Epithelial cell of esophagus (primary cell): Measurements from ENCODE around the gene COL18A1.
"Not testable (repeated sequence)": the region's sequence is repeated elsewhere in the genome, so short reads cannot be mapped to it uniquely, and the experiment has no call there.

Source experiments
- DNase-seq: peaks from one replicate; pipeline ENCODE4 v3.0.0; 2010; ENCODE audit warnings: low read depth
- H3K4me3 ChIP-seq: 2 replicates; pipeline ENCODE4 v1.5.1; 2011; ENCODE audit warnings: mild to moderate bottlenecking, low read length, control low read depth
- TF ChIP-seq, protein P1 (sequence below): IDR thresholded peaks from 2 replicates; pipeline ENCODE4 v1.5.1; 2011; ENCODE audit warnings: low read depth, mild to moderate bottlenecking, low read length, control low read depth, inconsistent platforms; ENCODE audit not compliant: insufficient read depth; ENCODE audit errors: missing control alignments

Gene COL18A1

DNA sequence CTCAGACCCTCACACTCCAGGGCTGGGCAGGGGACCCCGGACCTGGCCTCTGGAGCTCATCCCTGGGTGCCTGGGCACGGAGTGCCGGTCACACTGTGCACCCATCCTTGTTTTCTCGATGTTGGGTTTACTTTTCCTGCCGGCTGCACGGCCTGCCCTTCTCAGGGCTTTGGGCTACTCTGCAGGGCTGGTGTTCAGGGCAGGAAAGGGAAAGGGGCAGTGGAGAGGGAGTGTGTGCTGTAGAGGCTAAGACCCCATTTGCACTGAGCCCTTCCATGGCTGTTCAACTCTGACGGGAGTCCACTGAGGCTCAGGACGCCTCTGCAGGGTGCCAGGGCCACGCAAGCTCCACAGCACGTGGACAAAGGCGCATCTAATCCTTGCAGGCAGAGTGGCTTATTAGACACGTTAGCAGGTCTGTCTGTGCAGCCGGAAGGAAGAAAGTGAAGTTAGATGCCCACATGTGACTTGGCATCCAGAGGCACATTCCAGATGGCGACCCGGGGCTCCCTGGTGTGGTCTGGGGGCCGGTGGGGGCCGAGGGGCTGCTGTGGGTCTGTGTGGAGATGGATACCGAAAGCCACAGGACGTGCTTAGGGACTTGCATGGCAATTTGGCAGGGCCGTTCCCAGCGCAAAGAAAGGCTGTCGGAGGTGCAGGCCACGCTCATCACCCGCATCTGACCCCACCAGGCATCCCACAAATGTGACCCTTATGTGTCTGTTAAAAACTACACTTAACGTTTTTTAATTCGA, 33.6 kb downstream of the COL18A1 start:
- no peak overlapping the region for H3K4me3 ChIP-seq
- TF ChIP-seq, protein P1, sequence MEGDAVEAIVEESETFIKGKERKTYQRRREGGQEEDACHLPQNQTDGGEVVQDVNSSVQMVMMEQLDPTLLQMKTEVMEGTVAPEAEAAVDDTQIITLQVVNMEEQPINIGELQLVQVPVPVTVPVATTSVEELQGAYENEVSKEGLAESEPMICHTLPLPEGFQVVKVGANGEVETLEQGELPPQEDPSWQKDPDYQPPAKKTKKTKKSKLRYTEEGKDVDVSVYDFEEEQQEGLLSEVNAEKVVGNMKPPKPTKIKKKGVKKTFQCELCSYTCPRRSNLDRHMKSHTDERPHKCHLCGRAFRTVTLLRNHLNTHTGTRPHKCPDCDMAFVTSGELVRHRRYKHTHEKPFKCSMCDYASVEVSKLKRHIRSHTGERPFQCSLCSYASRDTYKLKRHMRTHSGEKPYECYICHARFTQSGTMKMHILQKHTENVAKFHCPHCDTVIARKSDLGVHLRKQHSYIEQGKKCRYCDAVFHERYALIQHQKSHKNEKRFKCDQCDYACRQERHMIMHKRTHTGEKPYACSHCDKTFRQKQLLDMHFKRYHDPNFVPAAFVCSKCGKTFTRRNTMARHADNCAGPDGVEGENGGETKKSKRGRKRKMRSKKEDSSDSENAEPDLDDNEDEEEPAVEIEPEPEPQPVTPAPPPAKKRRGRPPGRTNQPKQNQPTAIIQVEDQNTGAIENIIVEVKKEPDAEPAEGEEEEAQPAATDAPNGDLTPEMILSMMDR, result no peak
- no peak for DNase-seq

DNA sequence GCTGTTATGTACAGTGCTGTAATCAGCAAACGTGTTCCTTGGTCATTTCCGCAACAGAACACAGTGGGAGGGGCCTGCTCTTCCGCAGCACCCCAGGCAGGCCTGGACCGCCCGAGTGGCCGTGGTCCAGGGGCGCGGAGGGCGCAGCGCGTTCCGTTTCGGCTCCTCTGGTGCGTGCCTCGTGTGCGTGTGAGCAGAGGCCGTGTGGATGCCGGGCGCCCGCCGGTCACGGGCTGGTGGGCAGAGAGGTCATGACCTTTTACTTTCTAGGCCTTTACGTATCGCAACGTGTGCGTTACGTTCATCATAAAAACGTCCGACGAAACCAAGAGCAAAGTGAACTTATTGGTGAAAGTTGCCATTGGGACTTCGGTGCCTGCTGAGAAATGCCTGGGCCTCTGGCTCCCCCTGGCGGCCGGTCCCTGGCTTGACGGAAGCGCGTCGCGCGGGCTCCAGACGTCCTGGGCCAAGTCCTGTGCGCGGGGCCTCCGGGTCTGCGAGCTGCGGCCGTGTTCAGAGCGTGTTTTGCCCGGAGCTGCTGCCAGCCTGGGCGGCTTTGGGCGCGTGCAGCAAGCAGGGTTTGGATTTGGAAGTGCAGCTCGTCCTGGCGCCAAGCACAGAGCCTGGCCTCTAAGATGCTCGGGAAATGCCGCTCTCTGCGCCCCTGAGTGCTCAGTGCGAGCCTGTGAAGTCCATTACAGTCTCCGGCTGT, 34.4 kb downstream of the COL18A1 start:
- no peak overlapping the region for H3K4me3 ChIP-seq
- TF ChIP-seq, protein P1, result peak; percentile 80
- DNase-seq, result peak; percentile 77

DNA sequence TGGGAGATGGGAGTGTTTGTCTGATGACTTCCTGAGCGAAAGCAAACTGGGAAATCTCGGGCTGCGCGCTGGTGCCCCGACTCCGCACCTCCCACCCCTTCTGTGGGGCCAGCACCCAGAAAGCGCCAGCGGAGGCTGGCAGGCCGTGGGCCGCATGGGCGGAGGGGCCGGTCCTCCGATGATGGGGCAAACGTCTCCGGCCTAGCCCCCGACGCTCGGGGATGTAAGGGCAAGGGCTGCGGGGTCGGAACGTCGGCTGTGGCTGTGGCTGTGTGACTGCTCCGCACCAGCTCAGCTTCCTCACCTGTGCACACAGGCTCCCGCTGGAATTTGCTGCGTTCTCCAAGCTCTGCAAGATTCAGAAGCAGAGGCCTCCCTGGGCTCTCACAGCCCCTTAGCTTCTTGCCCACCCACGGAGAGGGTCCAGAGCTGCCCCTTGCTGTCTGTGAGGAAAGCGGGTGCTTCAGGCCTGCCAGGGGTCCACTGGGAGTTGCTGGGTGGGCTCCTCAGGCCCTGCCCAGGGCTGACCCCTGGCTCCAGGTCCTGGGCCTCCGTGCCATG, 35.0 kb downstream of the COL18A1 start:
- TF ChIP-seq, protein P1, result no peak
- H3K4me3 ChIP-seq, result no peak overlapping the region
- no peak for DNase-seq

DNA sequence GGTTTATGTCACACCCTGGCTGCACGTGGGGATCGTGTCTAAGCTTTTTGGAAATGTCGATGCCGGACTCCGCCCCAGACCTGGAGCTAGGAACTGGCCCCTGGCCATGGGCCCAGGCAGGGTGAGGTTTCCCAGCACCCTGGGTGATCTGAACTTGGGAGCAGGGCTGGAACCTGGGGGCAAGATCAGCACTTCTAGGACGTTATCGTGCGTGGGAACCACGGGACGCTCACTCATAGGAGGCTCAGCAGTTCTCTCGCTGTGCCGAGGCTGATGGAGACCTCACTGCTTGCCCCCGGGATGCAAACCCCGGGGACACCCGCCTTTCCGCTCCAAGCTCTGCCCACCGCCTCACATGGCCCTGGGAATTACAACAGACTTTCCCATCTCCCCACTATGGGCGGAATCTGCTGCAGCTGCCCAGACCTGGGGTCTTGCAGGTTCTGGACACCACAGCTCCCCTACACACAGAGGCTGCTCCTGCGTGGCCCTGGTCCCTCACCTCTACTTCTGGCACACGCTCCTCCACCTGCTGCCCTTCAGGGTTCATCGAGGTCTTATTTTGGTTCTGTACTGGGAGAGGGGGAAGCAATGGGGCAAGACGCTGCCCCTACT, 35.9 kb downstream of the COL18A1 start:
- TF ChIP-seq, protein P1, result no peak
- no peak for DNase-seq

DNA sequence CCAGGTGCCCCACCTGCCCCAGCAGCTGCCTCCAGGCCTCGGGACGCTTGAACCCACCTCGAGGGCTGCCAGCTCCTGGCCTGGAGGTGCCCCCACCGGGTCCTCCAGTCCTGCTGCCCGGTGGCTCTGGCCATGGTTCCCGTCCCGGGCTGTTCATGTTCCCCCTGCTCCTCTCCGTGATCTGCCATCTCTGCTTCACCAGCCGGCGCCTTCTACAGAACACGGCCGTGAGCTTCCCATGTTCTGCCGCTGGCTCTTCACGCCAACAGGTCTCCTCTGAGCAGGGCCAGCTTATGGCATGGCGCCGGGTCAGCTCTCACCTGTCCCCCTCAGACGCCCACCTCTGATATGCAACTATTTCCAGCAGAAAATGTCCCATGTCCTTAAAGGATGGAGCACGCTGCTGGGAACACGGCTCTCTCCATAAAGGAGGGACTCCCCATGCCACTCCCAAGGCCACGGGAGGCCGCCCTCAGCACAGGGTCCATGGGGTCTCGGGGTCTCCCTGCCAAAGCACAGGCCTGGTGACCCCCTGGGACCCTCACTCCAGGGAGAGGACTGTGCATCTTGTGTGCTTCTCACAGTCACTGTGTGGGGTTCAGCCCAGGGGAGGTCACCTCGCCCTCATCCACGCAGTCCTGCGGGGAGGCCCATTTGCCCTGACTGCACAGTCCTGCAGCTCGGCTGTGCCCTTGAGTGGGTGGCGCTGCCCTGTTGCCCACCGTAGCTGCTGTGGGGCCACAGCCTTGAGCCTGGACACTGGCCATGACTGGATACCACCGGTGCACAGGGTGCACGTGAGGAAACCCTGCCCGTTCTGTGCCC, 36.7 kb downstream of the COL18A1 start:
- TF ChIP-seq, protein P1, result no peak
- no peak for DNase-seq
- no peak overlapping the region for H3K4me3 ChIP-seq

More for the DNA sequence above, 35.9 kb downstream of the COL18A1 start:
- H3K4me3 ChIP-seq, result no peak overlapping the region

DNA sequence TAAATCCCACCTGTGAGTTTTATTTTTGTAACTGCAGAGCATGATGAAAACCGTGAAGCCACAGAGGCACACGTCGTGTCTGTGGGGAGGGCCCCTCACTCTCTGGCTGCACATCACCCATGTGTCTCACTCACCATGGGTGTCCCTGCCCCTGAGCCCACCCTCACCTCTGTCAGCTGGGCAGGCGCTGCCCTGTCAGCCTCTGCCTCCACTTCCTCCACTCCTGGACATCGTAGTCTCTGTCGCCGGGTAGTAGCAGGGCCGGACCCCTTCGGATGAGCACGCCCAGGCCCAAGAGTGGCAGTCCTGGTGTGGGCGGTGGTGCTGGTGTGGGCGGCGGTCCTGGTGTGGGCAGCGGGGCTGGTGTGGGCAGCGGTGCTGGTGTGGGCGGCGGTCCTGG, 37.3 kb downstream of the COL18A1 start:
- DNase-seq, result no peak
- TF ChIP-seq, protein P1, result no peak
- no peak overlapping the region for H3K4me3 ChIP-seq

DNA sequence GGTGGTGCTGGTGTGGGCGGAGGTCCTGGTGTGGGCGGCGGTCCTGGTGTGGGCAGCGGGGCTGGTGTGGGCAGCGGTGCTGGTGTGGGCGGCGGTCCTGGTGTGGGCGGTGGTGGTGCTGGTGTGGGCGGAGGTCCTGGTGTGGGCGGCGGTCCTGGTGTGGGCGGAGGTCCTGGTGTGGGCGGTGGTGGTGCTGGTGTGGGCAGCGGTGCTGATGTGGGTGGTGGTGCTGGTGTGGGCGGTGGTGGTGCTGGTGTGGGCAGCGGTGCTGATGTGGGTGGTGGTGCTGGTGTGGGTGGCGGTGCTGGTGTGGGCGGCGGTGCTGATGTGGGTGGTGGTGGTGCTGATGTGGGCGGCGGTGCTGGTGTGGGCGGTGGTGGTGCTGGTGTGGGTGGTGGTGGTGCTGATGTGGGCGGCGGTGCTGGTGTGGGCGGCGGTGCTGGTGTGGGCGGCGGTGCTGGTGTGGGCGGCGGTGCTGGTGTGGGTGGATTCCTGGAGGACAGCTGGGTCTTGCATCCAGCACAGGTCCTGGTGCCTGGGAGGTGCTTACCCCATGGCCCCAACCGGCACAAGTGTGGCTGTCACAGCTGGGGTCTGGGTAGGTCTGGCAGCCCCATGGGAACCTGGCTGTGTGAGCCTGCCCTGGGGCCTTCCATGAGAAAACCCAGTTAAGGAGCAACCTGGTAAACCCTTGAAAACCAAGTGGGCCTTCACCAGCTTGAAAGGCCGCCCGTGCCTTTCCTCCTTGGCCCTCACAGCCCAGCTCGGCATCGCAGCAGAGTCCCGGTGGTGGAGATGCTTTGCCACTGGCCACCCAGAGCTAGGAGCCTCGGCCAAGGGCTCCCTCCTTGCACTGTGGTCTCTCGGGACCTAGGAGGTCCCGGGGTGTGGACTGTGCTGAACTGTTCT, 38.0 kb downstream of the COL18A1 start:
- H3K4me3 ChIP-seq, DNase-seq: not testable (repeated sequence)
